ENCODE data around the gene RTEL1.
A peak's percentile ranks its signal among the peaks of the same experiment; 100 is the strongest.
"Not testable (repeated sequence)": the region's sequence is repeated elsewhere in the genome, so short reads cannot be mapped to it uniquely, and the experiment has no call there.

The RTEL1 gene

GRCh38 chr20:63657937-63658748 is at the start of gene RTEL1:
Gene RTEL1, plus strand, starts transcription at chr20:63658312. Its CDS starts 1,091 bp downstream, at chr20:63659403.
- peak; percentile 93 for DNase-seq

GRCh38 chr20:63610581-63611435 is 47.3 kb upstream of the RTEL1 start:
- no peak for DNase-seq

GRCh38 chr20:63611646-63612045 is 46.5 kb upstream of the RTEL1 start:
- no peak for DNase-seq

- DNase-seq: peak; percentile 31
Observed at GRCh38 chr20:63612276-63612931, 45.7 kb upstream of the RTEL1 start.

- DNase-seq: not testable (repeated sequence)
Observed at GRCh38 chr20:63613863-63614594, 44.1 kb upstream of the RTEL1 start.

DNA sequence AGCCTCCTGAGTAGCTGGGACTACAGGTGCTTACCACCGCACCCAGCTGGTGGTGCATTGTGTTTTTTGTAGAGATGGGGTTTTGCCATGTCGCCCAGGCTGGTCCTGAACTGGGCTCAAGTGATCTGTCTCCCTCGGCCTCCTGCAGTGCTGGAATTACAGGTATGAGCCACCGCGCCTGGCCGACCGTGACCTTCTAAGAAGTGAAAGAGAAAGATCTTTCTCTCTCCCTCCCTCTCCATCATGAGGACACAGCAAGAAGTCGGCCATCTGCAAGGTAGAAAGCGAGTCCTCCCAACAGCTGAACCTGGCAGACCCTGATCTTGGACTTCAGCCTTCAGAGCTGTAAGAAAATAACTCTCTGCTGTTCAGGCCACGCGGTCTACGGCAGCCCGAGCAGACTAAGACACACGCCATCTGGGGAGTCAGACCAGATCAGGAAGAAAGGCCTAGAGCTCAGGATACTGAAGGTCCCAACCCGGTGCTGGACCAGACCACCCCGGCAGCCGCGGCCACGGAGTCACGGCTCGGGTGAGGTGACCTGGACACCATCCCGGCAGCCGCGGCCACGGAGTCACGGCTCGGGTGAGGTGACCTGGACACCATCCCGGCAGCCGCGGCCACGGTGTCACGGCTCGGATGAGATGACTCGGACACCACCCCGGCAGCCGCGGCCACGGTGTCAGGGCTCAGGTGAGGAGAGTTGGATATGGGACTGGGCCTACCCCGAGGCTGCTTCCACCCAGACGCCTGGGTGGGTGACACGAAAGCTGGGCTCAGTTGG is 40.8 kb upstream of the RTEL1 start:
- DNase-seq: no peak

GRCh38 chr20:63617876-63618265 is 40.2 kb upstream of the RTEL1 start:
- DNase-seq: no peak

GRCh38 chr20:63618291-63618980 is 39.7 kb upstream of the RTEL1 start:
- DNase-seq: no peak

DNA sequence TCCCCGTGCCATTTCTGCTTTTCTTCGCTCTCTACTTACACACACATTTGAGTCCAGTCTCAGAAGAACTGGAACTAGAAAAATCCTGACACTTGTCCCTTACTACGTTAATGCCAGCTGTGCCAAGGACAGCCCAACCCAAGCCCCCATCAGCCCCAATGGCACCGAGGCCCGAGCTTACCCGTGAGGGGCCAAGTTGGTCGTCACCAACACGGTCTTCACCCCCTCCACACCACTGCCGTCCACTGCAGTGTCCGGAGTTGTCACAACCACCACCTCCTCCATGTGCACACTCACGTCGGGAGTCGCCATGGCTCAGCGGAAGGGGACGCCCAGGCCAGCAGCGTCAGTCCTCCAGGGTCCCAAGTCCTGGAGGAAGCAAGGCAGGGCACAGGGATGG is 39.0 kb upstream of the RTEL1 start:
- DNase-seq: no peak

DNA sequence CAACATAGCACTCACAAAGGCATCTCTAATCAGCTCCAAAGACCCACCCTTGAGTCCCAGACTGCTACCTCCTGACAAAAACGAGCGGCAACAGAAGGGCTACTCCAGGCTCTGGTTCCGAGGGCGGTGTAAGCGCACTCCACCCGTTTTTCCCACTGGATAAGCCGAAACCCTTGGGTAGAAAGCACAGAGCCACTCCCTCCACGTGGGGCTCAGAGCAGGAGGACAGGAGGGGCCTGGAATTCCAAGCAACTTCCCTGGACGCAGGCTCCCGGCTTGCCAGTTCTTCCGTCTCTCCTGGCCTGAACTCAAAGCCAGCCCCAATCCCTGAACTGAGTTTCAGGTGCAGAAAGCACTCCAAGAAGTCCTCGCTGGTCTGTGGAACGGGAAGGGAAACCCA is 38.6 kb upstream of the RTEL1 start:
- DNase-seq: no peak

- no peak for DNase-seq
Observed at GRCh38 chr20:63620991-63621390, 37.1 kb upstream of the RTEL1 start.

- no peak for DNase-seq
Observed at GRCh38 chr20:63622096-63622495, 36.0 kb upstream of the RTEL1 start.

DNA sequence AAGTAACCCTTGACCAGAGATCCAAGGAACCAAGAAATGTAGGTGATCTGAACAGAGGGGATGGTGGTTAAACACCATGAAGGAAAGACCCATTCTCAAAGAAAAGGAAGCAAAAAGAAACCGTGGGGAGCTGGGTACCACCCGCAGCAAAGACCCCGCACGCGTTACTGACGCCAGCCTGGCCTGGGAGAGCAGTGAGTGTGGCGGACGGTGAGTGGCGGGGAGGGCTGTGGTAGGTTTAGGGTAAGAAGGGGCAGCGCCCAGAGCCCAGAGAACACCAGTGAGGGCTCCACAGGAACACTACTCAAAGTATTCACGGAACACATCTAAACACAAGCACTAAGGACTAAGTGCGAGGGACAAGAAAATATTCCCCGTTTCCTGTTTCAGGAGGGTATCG is 35.4 kb upstream of the RTEL1 start:
- DNase-seq: no peak

DNA sequence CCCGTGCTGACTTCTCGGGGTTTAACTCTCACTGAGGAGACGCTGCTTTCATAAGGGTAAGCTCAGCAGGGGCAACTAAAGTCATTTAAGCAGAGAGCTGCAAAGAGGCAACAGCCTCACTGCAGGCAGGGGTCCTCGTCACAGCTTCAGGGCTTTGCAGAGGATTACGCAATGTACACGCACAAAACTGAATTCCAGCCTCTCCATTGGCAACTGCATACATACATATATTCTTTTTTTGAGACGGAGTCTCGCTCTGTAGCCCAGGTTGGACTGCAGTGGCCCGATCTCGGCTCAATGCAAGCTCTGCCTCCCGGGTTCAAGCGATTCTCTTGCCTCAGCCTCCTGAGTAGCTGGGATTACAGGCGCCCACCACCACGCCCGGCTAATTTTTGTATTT is 33.6 kb upstream of the RTEL1 start:
- peak; percentile 42 for DNase-seq

DNA sequence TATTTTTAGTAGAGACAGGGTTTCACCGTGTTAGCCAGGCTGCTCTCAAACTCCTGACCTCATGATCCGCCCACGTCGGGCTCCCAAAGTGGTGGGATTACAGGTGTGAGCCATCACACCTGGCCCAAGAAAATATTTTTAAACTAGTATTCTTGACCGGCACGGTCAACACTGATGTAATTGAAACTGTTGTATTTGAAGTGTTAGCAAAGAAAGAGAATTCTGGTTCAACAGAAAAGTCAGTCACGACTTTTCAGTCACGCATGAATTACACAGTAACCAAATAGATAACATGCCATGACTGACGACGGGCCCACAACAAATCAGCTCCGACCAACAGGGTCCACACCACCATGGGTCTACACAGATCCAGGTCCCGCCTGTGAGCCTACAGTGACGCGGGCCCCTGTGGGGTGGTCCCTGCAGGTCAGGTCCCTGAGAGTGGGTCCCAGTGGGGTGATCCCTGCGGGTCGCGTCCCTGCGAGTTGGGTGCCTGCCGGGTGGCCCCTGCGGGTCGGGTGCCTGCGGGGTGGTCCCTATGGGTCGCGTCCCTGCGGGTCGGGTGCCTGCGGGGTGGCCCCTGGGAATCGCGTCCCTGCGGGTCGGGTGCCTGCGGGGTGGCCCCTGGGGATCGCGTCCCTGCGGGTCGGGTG is 32.2 kb upstream of the RTEL1 start:
- peak; percentile 63 for DNase-seq

GRCh38 chr20:63626424-63627128 is 31.5 kb upstream of the RTEL1 start, which contains the start of gene GMEB2:
Gene GMEB2, minus strand, starts transcription at chr20:63627101. Its CDS starts 7,704 bp downstream, at chr20:63619397.
- peak; percentile 81 for DNase-seq

DNA sequence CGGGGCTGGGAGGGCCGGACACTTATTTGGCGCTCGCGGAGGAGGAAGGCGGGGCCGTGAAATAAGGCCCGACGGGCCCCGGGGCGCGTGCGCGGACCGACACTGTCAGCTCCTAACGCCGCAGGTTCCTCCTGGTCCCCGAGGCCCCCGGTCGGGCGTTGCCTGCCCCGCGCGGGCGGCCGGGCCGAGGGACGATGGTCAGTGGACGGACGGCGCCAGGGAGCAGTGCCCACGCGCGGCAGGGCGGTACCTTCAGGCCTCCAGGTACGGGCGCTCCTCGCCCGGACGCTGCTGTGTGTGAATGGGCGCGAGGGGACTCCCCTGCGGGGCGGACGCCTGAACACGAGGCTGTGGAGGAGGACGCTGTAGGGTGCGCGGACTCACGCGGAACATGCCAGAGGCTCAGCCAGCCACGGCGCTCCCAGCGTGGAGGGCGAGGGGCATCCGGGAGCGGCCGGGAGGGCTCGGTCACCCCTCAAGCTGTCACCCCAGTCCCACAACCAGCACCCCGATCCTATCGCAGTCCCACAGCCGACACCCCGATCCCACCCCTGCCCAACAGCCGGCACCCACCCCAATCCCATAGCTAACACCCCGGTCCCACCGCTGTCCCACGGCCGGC is 30.9 kb upstream of the RTEL1 start:
- peak; percentile 97 for DNase-seq

- no peak for DNase-seq
Observed at GRCh38 chr20:63627751-63628245, 30.3 kb upstream of the RTEL1 start.

All from hematopoietic multipotent progenitor cell treated with erythropoietin and hydrocortisone succinate and interleukin-3 and kit ligand, for 6 days (in vitro differentiated cells).